ENCODE results near the gene PCNX1.
A peak's percentile ranks its signal among the peaks of the same experiment; 100 is the strongest.

The PCNX1 gene

DNA sequence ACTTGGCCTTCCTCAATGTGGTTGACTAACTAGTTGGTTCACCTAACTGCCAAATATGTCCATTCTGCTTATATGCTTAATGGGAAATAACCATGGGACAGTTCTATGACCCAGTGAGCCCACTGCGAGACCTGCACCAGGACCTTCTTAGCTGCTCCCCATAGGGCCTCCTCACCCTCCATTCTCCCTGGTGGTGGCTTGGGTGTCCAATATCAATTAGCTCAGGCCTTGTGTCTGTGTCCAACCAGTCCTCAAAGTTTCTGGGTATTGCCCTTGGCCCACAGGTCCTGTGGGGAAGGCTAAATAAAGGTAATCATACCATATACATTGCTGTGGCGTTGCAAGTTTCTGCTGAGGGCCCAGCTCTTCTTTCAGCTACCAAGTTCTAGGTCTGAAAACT is 228.2 kb downstream of the PCNX1 start:
- TF ChIP-seq, protein P1, sequence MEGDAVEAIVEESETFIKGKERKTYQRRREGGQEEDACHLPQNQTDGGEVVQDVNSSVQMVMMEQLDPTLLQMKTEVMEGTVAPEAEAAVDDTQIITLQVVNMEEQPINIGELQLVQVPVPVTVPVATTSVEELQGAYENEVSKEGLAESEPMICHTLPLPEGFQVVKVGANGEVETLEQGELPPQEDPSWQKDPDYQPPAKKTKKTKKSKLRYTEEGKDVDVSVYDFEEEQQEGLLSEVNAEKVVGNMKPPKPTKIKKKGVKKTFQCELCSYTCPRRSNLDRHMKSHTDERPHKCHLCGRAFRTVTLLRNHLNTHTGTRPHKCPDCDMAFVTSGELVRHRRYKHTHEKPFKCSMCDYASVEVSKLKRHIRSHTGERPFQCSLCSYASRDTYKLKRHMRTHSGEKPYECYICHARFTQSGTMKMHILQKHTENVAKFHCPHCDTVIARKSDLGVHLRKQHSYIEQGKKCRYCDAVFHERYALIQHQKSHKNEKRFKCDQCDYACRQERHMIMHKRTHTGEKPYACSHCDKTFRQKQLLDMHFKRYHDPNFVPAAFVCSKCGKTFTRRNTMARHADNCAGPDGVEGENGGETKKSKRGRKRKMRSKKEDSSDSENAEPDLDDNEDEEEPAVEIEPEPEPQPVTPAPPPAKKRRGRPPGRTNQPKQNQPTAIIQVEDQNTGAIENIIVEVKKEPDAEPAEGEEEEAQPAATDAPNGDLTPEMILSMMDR (IDR thresholded peaks at IDR 0.05; ENCODE audit: low read depth, low read length), result no peak
- no peak for DNase-seq (ENCODE audit: extremely low read depth, low read depth)

DNA sequence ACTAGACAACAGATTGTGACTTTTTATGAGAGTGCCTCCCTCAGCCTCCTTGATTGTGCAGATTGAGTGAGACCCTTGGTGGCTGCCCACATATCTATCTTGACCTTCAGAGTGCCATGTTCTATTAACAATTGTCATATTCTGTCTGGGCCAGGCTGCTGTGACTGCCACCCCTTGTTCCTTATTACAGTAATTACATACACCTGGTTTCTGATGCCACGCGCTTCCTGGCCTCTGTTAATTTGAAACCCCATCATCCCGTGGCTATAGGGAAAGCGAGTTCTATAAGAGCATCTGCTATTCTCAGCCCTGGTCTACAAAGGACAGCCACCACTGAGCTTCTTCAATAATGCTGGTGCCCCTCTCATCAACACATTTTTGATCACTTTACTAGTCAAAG is 228.7 kb downstream of the PCNX1 start:
- TF ChIP-seq, protein P1 (IDR thresholded peaks at IDR 0.05; ENCODE audit: low read depth, low read length), result no peak
- no peak for DNase-seq (ENCODE audit: extremely low read depth, low read depth)

DNA sequence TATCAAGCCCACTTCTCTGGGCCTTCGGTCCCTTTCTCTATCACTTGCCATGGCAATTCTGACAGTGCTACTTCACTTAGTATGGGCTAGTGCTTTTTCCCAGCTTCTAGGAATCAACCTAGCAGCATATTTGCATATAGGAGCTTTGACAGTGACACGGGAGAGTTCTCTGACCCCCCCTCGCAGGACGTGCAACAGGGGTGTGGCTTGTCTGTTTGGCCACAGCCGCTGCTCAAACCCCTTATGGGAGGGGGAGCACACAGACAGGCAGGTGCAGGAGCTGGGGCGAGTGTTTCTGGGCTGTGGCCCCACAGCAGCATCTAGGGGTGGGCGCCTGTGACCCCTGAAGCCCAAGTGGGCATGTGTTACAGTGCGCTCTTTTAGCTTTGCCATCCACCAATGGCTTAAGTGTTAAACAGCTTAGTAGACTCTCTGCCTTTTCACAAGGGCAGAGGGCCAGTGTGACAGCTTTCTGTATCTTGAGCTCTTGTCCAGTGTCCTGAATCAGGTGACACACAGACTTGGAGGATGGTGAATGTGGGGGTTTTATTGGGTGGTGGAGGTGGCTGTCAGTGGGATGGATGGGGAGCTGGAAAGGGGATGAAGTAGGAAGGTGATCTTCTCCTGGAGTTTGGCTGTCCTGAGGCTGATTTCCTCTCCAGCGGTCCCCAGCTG is 229.3 kb downstream of the PCNX1 start:
- no peak for DNase-seq (ENCODE audit: extremely low read depth, low read depth)
- TF ChIP-seq, protein P1 (IDR thresholded peaks at IDR 0.05; ENCODE audit: low read depth, low read length), result no peak

DNA sequence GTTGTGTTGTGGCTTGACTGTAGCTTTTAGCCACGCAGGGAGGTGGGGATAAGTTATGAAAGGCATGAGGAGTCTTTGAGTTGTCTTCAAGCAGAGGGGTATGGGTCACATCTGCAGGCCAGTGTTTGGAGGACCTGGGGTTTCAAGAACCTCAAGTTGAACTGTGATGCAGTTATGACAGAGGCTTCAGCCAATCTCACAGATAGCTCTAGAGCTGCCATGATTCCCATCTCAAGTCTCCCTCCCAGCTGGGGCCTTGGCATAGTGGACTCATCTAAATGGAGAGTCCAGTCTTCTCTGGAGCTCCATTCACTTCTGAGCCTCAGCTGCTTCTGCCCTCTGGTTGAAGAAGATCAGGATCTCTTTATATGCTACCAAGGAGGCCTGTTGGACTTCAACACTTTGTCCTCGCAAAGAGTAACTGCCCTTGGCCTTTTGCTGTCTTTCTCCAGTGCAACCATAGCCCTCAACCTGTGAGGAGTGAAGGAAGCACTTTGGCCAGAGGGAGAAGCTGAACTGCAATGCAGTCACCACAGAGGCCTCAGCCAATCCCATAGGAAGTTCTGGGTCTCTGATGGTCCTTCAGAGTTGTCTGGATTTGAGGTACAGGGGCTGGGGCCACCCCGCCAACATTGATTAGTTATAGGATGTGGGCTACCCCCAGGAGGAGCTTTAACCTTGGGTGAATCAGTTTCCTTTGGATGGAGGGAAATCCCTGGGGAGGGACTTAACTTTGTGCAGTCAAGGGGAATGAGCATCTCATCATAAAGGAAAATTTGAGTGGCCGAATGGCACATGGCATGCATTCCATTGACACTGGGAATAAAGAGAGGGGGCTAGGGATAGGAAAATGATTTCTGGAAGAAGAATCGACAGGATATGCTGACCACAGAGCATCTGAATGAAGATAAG is 230.5 kb downstream of the PCNX1 start:
- DNase-seq (ENCODE audit: extremely low read depth, low read depth), result no peak
- TF ChIP-seq, protein P1 (IDR thresholded peaks at IDR 0.05; ENCODE audit: low read depth, low read length), result no peak

DNA sequence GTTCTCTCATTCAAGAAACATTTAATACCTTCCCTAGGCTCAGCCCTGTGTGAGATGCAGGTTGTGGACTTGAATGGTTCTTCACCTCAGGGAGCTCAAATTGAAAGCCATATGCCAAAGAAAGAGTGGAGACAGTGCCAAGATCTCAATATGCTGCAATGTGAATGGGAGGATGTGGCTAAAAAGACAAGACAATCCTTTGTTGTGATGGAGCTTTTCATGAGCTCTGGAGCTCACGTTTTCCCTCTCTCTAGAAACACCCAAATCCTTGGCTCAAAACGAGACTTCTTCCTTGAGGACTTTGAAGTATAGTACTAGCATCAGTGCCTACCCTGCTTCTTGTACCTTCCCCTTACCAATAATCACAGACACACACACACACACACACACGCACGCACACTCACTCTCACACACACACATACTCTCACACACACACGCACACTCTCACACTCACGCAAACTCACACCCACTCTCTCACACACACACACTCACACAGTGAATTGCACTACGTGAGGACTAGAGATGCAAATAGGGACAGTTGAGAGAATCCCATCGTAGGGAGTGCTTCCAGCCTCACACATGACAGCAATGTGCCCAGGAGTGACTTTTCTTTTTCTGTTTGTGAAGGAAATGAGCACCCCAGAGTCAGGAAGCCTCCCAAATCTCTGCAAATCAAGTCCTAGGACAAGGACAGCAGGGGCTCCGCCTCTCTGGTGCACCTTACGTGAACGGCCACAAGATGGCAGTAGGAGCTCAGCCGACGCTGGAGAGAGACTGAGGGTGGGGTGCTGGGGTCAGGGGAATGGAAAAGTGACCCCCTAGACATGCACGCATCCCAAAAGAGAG is 231.4 kb downstream of the PCNX1 start:
- no peak for DNase-seq (ENCODE audit: extremely low read depth, low read depth)
- TF ChIP-seq, protein P1 (IDR thresholded peaks at IDR 0.05; ENCODE audit: low read depth, low read length), result peak; percentile 93

DNA sequence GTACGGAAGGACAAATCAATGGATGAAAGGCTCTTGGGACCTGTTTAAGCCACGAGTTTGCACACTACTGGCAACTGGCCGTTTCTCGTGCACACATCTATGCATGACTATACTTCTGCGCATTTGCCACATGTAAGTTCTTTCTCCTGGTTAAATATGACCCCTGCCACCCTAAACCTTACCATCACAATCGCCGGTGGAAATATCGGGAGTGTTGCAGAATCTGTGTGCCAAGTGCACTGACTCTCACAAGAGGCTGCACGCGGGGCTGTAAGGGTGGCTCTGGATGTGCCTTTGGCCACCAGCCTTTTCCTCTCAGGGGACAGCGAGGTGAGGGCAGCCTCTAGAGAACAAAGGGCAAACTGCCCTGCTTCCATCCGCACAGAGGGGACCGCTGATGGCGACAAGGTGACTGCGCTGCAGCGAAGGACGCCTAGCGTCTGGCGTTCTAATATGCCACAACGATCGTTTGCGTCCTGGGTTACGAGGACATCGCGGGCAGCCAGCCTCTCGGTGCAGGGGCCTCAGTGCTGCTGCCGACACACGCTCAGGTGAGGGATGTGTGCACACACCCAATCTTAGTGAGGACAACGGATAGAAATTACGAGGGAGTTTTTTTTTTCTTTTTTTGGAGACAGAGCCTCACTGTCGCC is 232.2 kb downstream of the PCNX1 start:
- DNase-seq (ENCODE audit: extremely low read depth, low read depth), result no peak
- TF ChIP-seq, protein P1 (IDR thresholded peaks at IDR 0.05; ENCODE audit: low read depth, low read length), result no peak

Measured in AG09319 (cell line).